ENCODE results near the gene SLC9B2. TPM values are rescaled to one million over a fixed set of nuclear protein-coding genes. Genes with fewer than 3 reads are reported as not detected.
A peak's percentile ranks its signal among the peaks of the same experiment; 100 is the strongest.

SLC9B2 gene
- total RNA-seq, 2 experiments from 2014 or later = 26.5 to 36.5 TPM

DNA sequence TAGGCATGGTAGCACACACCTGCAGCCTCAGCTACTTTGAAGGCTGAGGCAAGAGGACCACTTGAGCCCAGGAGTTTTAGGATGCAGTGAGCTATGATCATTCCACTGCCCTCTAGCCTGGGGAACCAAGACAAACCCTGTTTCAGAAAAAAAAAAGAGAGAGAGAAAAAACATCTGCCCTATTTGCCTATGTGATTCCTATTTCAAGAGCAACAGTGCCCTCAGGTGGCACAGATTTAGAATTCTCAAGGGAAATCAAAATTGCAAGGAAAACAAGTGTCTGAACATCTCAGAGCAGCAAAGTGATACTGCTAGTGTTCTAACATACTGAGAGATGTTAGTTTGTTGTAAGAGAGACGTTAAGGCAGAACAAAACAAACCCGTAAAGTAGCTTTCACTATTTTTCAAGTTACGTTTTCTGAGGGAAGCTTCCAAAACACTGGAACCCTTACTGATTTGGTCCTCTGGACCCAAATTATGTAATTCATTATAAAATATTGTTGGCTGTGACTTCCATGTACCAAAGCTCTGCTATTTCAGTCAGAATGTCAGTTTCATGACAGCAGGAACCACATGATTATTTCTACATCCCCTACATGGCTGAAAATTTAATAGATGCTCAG, 15.2 kb upstream of the SLC9B2 start:
- ChIA-PET POLR2A (interaction anchor here (0.5 to 5.3 kb wide), 13 partner anchors 9 to 473 kb away, joined by 3 to 49 read pairs (median 4); partner anchors contain the start of genes MANBA and SLC9B2), CTCF (ENCODE audit: unreplicated experiment) (interaction anchor here (0.6 to 2.2 kb wide), 7 partner anchors 8 to 83 kb away, joined by 3 to 5 read pairs (median 3); no protein-coding TSS in a partner anchor)
- Histone ChIP-seq H3K4me3 (ENCODE audit: low read depth, low read length, poor library complexity, severe bottlenecking) (no peak overlapping the region), H2AFZ (ENCODE audit: low read length) (peak overlapping the region; percentile 82), H3K4me2 (ENCODE audit: low read length) (peak overlapping the region; percentile 54), H3K36me3 (ENCODE audit: insufficient read depth, low read length) (peaks cover 12% of the 10 kb centered on the region), H3K9me3 (ENCODE audit: low read length) (no peaks in the 10 kb centered on the region), H3K9me2 (ENCODE audit: insufficient read depth, low read length) (no peaks in the 10 kb centered on the region), H3K27ac (ENCODE audit: low read depth, low read length, poor library complexity, severe bottlenecking) (peak overlapping the region; percentile 12), H3K4me1 (ENCODE audit: insufficient read depth, low read length, poor library complexity, severe bottlenecking) (peaks cover 20% of the 10 kb centered on the region), H3K79me2 (ENCODE audit: insufficient read depth, low read depth, low read length) (no peaks in the 10 kb centered on the region), H4K20me1 (ENCODE audit: insufficient read depth, low read length) (no peaks in the 10 kb centered on the region)
- no peak for TF ChIP-seq EZH2phosphoT487 (IDR thresholded peaks at IDR 0.05; ENCODE audit: borderline replicate concordance, low read depth, low read length)
- TF ChIP-seq, protein P1, sequence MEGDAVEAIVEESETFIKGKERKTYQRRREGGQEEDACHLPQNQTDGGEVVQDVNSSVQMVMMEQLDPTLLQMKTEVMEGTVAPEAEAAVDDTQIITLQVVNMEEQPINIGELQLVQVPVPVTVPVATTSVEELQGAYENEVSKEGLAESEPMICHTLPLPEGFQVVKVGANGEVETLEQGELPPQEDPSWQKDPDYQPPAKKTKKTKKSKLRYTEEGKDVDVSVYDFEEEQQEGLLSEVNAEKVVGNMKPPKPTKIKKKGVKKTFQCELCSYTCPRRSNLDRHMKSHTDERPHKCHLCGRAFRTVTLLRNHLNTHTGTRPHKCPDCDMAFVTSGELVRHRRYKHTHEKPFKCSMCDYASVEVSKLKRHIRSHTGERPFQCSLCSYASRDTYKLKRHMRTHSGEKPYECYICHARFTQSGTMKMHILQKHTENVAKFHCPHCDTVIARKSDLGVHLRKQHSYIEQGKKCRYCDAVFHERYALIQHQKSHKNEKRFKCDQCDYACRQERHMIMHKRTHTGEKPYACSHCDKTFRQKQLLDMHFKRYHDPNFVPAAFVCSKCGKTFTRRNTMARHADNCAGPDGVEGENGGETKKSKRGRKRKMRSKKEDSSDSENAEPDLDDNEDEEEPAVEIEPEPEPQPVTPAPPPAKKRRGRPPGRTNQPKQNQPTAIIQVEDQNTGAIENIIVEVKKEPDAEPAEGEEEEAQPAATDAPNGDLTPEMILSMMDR (conservative IDR thresholded peaks at IDR 0.05; ENCODE audit: low read length) = peak; percentile 96
- BruUV-seq (replicated peaks) = no TSS peak
- intact Hi-C loops (cut with micrococcal nuclease; ENCODE audit: unreplicated experiment) = loop anchor here (1.0 to 5.0 kb wide), 6 partner anchors 45 to 661 kb away; partner anchors contain the start of gene MANBA
- DNase-seq (ENCODE audit: low spot score) = peak; percentile 88

DNA sequence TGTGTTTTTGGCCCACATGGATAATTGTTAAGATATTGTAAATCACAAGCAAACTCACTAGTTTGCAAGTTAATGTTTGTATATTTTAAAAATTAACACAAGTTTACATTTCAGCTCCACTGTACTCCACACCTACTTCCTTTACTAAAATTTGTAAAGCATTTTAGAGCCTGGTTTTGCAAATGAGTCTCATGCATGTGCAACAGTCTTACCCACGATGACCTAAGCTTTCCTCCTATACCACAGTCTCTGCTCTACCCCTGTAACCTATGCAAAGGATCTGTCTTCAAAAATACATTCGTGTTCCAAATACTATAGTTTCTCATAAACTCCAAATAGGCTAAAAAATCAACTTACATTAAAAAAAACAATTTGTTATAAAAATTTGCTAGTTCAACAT, 12.9 kb upstream of the SLC9B2 start:
- TF ChIP-seq EZH2phosphoT487 (IDR thresholded peaks at IDR 0.05; ENCODE audit: borderline replicate concordance, low read depth, low read length) = no peak
- TF ChIP-seq, protein P1 (conservative IDR thresholded peaks at IDR 0.05; ENCODE audit: low read length) = no peak
- H2AFZ ChIP-seq (ENCODE audit: low read length) = no peak overlapping the region
- H4K20me1 ChIP-seq (ENCODE audit: insufficient read depth, low read length) = no peaks in the 10 kb centered on the region
- DNase-seq (ENCODE audit: low spot score) = no peak
- no TSS peak for BruUV-seq (replicated peaks)
- H3K36me3 ChIP-seq (ENCODE audit: insufficient read depth, low read length) = peaks cover 19% of the 10 kb centered on the region
- ChIA-PET CTCF (ENCODE audit: unreplicated experiment) (no interaction called here), POLR2A (interaction anchor here (0.5 to 5.3 kb wide), 7 partner anchors 11 to 77 kb away, joined by 3 to 49 read pairs (median 3); partner anchors contain the start of gene SLC9B2)
- no peaks in the 10 kb centered on the region for H3K79me2 ChIP-seq (ENCODE audit: insufficient read depth, low read depth, low read length)
- H3K4me1 ChIP-seq (ENCODE audit: insufficient read depth, low read length, poor library complexity, severe bottlenecking) = peaks cover 20% of the 10 kb centered on the region
- no peak overlapping the region for H3K27ac ChIP-seq (ENCODE audit: low read depth, low read length, poor library complexity, severe bottlenecking)
- H3K4me3 ChIP-seq (ENCODE audit: low read depth, low read length, poor library complexity, severe bottlenecking) = no peak overlapping the region
- H3K4me2 ChIP-seq (ENCODE audit: low read length) = no peak overlapping the region
- no peaks in the 10 kb centered on the region for H3K9me2 ChIP-seq (ENCODE audit: insufficient read depth, low read length)
- H3K9me3 ChIP-seq (ENCODE audit: low read length) = no peaks in the 10 kb centered on the region
- intact Hi-C loops (cut with micrococcal nuclease; ENCODE audit: unreplicated experiment) = no loop called here

DNA sequence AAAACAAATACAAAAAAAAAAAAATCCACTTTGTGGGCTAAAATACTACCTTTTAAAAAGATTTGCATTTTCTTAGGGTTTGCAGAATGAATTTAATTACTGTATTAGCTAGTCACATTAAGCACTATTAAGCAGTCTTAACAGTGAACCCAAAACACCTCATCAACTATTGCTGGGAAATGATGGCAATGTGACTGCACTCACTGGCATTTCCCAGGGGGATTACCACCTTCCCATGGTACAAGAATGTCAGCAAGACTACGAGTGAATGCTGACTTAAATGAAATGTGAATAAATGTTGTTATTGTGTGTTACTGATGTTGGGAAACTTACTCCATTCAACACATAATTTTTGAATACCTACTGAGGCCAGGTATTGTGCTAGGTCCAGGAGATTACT, 10.0 kb upstream of the SLC9B2 start:
- Histone ChIP-seq H3K4me3 (ENCODE audit: low read depth, low read length, poor library complexity, severe bottlenecking) (no peak overlapping the region), H3K9me3 (ENCODE audit: low read length) (no peaks in the 10 kb centered on the region), H3K79me2 (ENCODE audit: insufficient read depth, low read depth, low read length) (no peaks in the 10 kb centered on the region), H3K4me1 (ENCODE audit: insufficient read depth, low read length, poor library complexity, severe bottlenecking) (peaks cover 4% of the 10 kb centered on the region), H3K36me3 (ENCODE audit: insufficient read depth, low read length) (peaks cover 19% of the 10 kb centered on the region), H3K9me2 (ENCODE audit: insufficient read depth, low read length) (no peaks in the 10 kb centered on the region), H3K27ac (ENCODE audit: low read depth, low read length, poor library complexity, severe bottlenecking) (no peak overlapping the region), H2AFZ (ENCODE audit: low read length) (no peak overlapping the region), H4K20me1 (ENCODE audit: insufficient read depth, low read length) (no peaks in the 10 kb centered on the region), H3K4me2 (ENCODE audit: low read length) (no peak overlapping the region)
- DNase-seq (ENCODE audit: low spot score) = no peak
- POLR2A ChIA-PET = interaction anchor here (0.7 to 0.9 kb wide), 2 partner anchors 9 to 638 kb away, joined by 3 read pairs; no protein-coding TSS in a partner anchor
- no TSS peak for BruUV-seq (replicated peaks)
- TF ChIP-seq EZH2phosphoT487 (IDR thresholded peaks at IDR 0.05; ENCODE audit: borderline replicate concordance, low read depth, low read length) = no peak
- TF ChIP-seq, protein P1 (conservative IDR thresholded peaks at IDR 0.05; ENCODE audit: low read length) = no peak
- intact Hi-C loops (cut with micrococcal nuclease; ENCODE audit: unreplicated experiment) = no loop called here
- CTCF ChIA-PET (ENCODE audit: unreplicated experiment) = no interaction called here

All from OCI-LY7 (cell line).